Keratinocyte (primary cell): ENCODE measurements around the gene CD44.

Source experiments
- CTCF ChIP-seq, 3 experiments: IDR thresholded peaks in 1 of 3; conservative IDR thresholded peaks in 1 of 3; optimal IDR thresholded peaks in 1 of 3; 2 replicates in 2 of 3; 3 replicates in 1 of 3; pipeline versions ENCODE3 to v1.5.1; 2011; ENCODE audit warnings: low read length in 3 of 3, mild to moderate bottlenecking in 3 of 3, moderate library complexity in 2 of 3, control low read depth in 1 of 3, inconsistent platforms in 1 of 3; ENCODE audit not compliant: insufficient read depth in 2 of 3; ENCODE audit errors: extremely low read depth in 1 of 3
- EZH2 ChIP-seq: IDR thresholded peaks from one replicate; pipeline ENCODE4 v1.6.1; 2012; ENCODE audit warnings: inconsistent platforms, mild to moderate bottlenecking, low read length, moderate library complexity

- no peak for TF ChIP-seq CTCF (optimal IDR thresholded peaks at IDR 0.05 in 1 of 3, IDR thresholded peaks at IDR 0.05 in 1 of 3, conservative IDR thresholded peaks at IDR 0.05 in 1 of 3; ENCODE audit: extremely low read depth in 1 of 3, insufficient read depth in 2 of 3, low read length in 3 of 3)
- TF ChIP-seq EZH2 = no peak
Measured at GRCh38 chr11:35281169-35281688, 142.3 kb downstream of the CD44 start.
